GM18508 (cell line): ENCODE measurements around the gene RAB11FIP3.

Experiments used
- ATAC-seq: cut with Tn5 transposase; IDR thresholded peaks from one replicate; pipeline ENCODE4 v1.9.1; 2021; ENCODE audit warnings: moderate number of reproducible peaks; ENCODE audit not compliant: insufficient read depth, unreplicated experiment

Gene RAB11FIP3

GRCh38 chr16:546909-547770 is 121.7 kb downstream of the RAB11FIP3 start:
- ATAC-seq: no peak

GRCh38 chr16:548586-548985 is 123.1 kb downstream of the RAB11FIP3 start:
- ATAC-seq: no peak

DNA sequence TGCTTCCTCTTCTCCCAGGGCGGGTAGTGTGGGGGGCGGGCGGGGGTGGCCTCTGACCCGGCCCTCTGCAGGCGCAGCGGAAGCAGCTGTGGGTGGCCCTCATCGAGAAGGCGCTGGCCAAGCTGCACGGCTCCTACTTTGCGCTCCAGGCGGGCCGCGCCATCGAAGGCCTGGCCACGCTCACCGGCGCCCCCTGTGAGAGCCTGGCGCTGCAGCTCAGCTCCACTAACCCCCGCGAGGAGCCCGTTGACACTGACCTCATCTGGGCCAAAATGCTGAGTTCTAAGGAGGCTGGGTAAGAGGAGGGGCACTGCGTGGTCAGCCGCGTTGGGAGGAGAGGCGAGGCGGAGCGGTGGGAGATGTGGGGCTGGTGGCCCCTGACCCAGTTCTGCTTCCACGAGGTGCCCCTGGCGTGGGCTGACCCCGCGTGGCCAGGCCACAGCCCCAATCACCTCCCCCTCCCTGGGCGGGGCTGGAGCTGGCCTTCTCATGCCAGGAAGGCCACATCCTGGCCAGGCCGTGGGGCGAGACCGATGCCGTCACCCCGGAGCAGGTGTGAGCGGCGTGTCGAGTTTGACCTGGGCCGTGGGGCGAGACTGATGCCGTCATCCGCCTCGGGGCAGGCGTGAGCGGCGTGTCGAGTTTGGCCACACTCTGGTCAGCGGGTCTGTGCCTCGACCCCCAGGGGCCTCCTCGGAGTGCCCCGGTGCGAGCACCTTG is 124.3 kb downstream of the RAB11FIP3 start:
- ATAC-seq: no peak

DNA sequence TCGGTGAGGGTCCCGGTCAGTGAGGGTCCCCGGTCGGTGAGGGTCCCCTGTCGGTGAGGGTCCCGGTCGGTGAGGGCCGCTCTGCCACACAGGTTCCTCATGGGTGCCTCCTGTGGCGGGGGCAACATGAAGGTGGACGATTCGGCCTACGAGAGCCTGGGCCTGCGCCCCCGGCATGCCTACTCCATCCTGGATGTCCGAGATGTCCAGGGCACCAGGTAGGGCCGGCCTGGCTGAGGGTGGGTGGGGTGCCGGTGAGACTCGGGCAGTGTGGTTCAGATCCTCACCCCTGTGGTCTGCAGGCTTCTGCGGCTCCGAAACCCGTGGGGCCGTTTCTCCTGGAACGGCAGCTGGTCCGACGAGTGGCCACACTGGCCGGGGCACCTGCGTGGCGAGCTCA is 125.8 kb downstream of the RAB11FIP3 start:
- ATAC-seq: no peak

- ATAC-seq: no peak
Observed at GRCh38 chr16:552171-552570, 126.7 kb downstream of the RAB11FIP3 start.

DNA sequence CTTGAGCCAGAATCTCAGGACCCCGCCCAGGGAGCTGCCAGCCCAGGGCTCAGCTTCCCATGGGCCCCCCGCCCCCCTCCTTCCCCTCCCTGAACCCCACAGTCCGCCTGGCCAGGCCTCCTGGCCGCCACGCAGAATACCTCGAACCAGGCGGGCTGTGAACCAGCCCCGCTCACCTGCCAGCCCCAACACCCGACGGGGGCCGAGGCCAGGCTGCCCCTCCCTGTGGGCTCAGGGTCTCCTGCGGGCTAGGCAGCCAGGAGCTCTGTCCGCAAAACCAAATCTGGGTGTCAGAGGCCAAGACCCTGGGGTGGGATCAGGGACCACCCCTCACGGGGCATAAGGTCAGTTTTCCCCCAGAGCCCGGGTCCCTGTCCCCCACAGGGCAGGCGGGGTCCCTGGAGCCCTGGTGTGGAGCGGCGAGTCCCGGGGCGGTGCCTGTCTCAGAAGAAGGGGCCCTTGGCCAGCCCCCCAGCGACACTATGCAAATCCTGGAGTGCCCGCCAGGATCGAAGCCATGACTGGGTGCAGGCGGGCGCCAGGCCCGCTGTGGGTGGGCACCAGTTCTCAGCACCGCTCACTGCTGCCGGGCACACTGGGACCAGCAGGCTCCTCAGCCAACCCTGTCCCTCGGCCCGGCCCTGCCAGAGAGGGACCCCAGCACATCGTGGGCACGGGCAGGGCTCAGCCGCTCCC is 128.3 kb downstream of the RAB11FIP3 start:
- no peak for ATAC-seq

GRCh38 chr16:554297-554621 is 128.8 kb downstream of the RAB11FIP3 start:
- ATAC-seq: no peak

DNA sequence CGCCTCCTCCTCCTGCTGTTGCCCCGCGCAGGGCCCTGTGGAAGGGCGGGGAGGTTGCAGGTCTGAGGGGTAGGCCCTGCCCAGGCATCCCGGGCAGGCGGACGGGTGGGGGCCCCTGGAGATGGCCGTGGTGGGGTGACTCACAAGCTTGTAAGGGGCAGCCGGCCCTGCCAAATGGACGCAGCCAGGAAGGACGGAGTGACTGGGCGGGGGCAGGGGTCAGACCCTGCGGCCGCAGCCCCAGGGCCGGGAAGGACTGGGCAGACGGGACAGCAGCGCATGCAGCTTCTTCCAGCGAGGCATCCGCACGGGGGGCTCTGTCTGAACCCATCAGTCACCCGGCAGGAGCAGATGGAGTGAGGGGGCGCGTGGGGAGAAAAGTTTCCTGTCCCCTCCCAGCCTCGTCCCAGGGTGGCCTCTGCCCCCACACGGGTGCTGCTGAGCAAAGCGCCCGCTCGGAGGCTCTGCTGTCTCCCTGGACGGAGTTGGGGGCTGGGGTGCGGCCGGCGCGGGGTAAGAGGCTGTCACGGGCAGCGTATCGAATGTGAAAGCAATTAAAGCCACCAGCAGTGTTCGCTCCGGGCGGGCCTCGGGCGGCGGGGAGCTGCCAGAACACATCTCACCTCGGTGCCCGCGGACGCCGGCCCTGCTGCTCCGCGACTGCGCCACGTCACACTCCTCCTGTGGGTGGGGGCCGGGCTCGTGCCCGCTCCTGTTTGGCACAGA is 129.4 kb downstream of the RAB11FIP3 start:
- no peak for ATAC-seq

GRCh38 chr16:555528-556473 is 130.4 kb downstream of the RAB11FIP3 start:
- ATAC-seq: no peak

GRCh38 chr16:556474-557173 is 131.2 kb downstream of the RAB11FIP3 start:
- ATAC-seq: no peak

DNA sequence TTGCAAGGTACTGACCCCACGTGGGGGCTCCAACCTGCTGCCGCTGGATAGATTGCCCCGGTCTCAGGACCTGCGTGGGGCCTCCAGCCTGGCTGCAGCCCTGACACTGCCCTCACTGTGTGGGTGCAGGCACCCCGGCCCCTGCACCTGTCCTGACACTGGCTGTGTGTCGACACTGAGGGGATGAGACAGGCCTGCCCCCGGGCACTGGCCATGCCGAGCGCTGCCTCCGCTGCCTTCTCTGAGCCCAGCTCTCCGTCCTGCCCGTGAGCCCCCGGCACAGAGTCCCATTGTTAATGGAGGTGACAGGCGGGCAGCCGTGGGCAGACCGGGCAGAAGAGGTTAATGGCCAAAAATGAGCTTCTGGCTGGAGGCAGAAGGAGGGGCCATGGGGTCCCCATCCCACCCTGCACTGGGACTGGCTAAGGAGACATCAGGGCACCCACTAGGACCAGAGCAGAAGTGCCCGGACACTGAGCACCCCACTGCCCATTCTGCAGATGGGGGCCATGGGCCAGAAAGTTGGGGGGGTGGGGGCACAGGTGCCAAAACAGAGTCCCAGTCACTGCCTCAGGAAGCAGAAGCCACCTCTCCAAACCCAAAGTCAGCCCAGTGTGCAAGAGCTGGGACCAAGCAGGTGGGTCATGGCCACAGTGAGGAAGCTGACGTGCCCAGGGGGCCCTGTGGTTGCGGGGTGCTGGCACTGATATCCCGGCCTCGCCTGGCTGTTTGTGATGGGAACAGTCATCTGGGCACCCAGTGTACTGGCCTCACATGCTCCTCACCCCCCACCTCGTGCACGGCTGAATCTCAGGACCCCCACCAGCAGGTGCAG is 132.2 kb downstream of the RAB11FIP3 start:
- no peak for ATAC-seq

GRCh38 chr16:558298-559020 is 133.0 kb downstream of the RAB11FIP3 start:
- no peak for ATAC-seq

- ATAC-seq: no peak
Observed at GRCh38 chr16:559021-559380, 133.6 kb downstream of the RAB11FIP3 start.

- ATAC-seq: no peak
Observed at GRCh38 chr16:559411-560203, 134.2 kb downstream of the RAB11FIP3 start.

GRCh38 chr16:560204-560700 is 134.8 kb downstream of the RAB11FIP3 start, which contains the start of gene PRR35:
Gene PRR35 (plus strand): TSS chr16:560394. CDS start chr16:563295, 2,901 bp downstream.
- ATAC-seq: no peak

DNA sequence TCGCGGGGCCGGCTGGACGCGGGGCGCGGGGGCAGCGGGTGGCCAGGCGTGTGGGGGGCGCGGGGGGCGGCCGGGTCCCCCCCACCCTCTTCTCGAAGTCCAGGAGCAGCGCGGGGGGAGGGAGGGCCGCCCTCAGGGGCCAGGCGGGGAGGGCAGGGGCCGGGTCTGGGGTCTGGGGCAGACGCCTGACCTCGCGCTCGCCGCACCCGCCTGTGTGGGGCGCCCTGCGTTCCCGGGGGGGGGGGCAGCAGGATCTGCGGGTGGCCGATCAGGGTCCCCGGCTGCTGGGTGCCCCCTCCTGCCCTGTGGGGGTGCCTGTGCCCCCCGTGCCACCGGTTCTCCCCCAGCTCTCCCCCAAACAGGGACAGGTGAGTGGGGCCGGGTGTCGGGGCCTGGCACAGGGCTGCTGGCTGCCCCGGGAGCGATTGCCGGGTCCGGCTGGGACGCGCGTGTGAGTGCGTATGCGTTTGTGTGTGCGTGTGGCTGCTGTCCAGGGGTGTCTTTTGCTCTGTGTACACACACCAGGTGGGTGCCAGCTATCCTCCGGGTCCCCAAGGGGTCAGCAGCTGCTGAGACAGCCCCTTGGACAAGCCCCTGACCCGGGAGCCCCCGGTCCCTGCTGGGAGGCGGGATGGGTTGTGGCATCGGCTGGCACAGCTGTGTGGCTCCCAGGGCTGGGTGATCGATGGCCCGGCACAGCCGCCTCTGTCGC is 135.4 kb downstream of the RAB11FIP3 start:
- no peak for ATAC-seq
